Common myeloid progenitor, CD34-positive (primary cell): ENCODE measurements around the gene DACH1.
A peak's percentile ranks its signal among the peaks of the same experiment; 100 is the strongest.

ENCODE experiments used
- CTCF ChIA-PET: fragments of 350-600 bp; sonication (Branson Sonifier 250); formaldehyde crosslinking; loops from one replicate; lab custom pipeline; 2021; ENCODE audit warnings: antibody characterized with exemption; lab: Charles Lee
- POLR2A ChIA-PET: fragments of 350-600 bp; sonication (Branson Sonifier 250); formaldehyde crosslinking; loops from one replicate; lab custom pipeline; 2021; ENCODE audit warnings: antibody characterized with exemption; lab: Charles Lee
- DNase-seq, 3 donors: peaks; one replicate each; pipeline versions ENCODE4 v3.0.0 to v3.0.0-alpha.2; 2013
- H3K27ac ChIP-seq, 2 experiments: 1 replicate in 1 of 2; 2 replicates in 1 of 2; pipeline ENCODE4 v1.7.0; 2013; ENCODE audit warnings: inconsistent platforms in 2 of 2, low read length in 2 of 2, mild to moderate bottlenecking in 2 of 2, low read depth in 1 of 2, moderate library complexity in 1 of 2; ENCODE audit not compliant: severe bottlenecking in 2 of 2, insufficient read depth in 1 of 2, poor library complexity in 1 of 2
- H3K27me3 ChIP-seq, 5 experiments: replicated peaks in 2 of 5; 1 replicate in 3 of 5; 2 replicates in 2 of 5; pipeline versions ENCODE4 v1.6.1 to v1.7.0; 2013; ENCODE audit warnings: low read length in 4 of 5, mild to moderate bottlenecking in 2 of 5, moderate library complexity in 2 of 5, inconsistent platforms in 1 of 5; ENCODE audit not compliant: insufficient read depth in 5 of 5, control insufficient read depth in 4 of 5
- H3K36me3 ChIP-seq, 4 experiments: 1 replicate in 2 of 4; 2 replicates in 2 of 4; pipeline versions ENCODE4 v1.6.1 to v1.7.0; 2013; ENCODE audit warnings: low read length in 3 of 4, control low read depth in 1 of 4, mild to moderate bottlenecking in 1 of 4; ENCODE audit not compliant: control insufficient read depth in 4 of 4, insufficient read depth in 4 of 4
- H3K4me1 ChIP-seq, 4 experiments: 1 replicate in 3 of 4; 2 replicates in 1 of 4; pipeline versions ENCODE4 v1.6.1 to v1.7.1; 2013; ENCODE audit warnings: low read length in 3 of 4, mild to moderate bottlenecking in 3 of 4, control low read depth in 1 of 4, inconsistent platforms in 1 of 4, moderate library complexity in 1 of 4; ENCODE audit not compliant: control insufficient read depth in 4 of 4, insufficient read depth in 4 of 4; ENCODE audit errors: control extremely low read depth in 1 of 4
- H3K4me3 ChIP-seq, 7 experiments: 1 replicate in 4 of 7; 2 replicates in 3 of 7; pipeline versions ENCODE4 v1.5.1 to v1.7.0; 2013; ENCODE audit warnings: mild to moderate bottlenecking in 7 of 7, low read length in 6 of 7, moderate library complexity in 6 of 7, inconsistent platforms in 2 of 7, low read depth in 2 of 7, control low read depth in 1 of 7; ENCODE audit not compliant: insufficient read depth in 4 of 7, control insufficient read depth in 1 of 7; ENCODE audit errors: extremely low read depth in 1 of 7
- H3K9me3 ChIP-seq, 5 experiments: 1 replicate in 4 of 5; 2 replicates in 1 of 5; pipeline versions ENCODE4 v1.6.1 to v1.7.1; 2013; ENCODE audit warnings: low read length in 4 of 5, mild to moderate bottlenecking in 2 of 5, inconsistent platforms in 1 of 5, low read depth in 1 of 5, moderate library complexity in 1 of 5; ENCODE audit not compliant: control insufficient read depth in 4 of 5, insufficient read depth in 2 of 5; ENCODE audit errors: control extremely low read depth in 1 of 5
- WGBS: methylation state at CpG from one replicate; pipeline ENCODE4 v1.1.5; 2013; ENCODE audit not compliant: insufficient coverage; 5-methylcytosine and 5-hydroxymethylcytosine counted together

The DACH1 gene

DNA sequence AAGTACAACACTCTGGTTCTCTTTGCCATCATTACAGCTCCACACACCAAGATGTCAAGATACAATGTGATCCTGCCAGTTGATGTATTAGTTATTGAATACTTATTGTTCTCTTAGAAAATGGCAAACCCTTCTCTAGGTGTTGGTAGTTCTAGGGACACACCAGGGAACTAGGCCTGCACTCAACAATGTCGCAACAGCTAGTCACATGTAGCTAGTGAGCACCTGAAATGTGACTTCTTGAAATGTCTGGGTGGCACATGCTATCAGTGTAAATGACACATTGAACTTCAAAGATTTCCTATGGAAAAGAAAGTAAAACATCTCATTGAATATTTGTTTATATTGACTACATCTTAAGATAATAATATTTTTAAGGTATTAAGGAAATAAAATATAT lies 49.7 kb downstream of the DACH1 start:
- peaks cover 0 to 2% (median 0%) of the 10 kb centered on the region in 5 experiments for H3K9me3 ChIP-seq
- no peak overlapping the region for H3K27ac ChIP-seq
- H3K4me3 ChIP-seq: no peak overlapping the region
- WGBS: 100% methylated on average over 1 of the region's 1 CpG
- ChIA-PET POLR2A (no interaction called here), CTCF (interaction anchor here (1.4 kb wide), 1 partner anchor 10 kb away, joined by 4 read pairs; no protein-coding TSS in a partner anchor)
- no peak for DNase-seq
- peaks cover 3 to 15% (median 3%) of the 10 kb centered on the region in 4 experiments for H3K4me1 ChIP-seq
- no peaks in the 10 kb centered on the region for H3K27me3 ChIP-seq
- H3K36me3 ChIP-seq: peaks cover 0 to 3% (median 1%) of the 10 kb centered on the region in 4 experiments

DNA sequence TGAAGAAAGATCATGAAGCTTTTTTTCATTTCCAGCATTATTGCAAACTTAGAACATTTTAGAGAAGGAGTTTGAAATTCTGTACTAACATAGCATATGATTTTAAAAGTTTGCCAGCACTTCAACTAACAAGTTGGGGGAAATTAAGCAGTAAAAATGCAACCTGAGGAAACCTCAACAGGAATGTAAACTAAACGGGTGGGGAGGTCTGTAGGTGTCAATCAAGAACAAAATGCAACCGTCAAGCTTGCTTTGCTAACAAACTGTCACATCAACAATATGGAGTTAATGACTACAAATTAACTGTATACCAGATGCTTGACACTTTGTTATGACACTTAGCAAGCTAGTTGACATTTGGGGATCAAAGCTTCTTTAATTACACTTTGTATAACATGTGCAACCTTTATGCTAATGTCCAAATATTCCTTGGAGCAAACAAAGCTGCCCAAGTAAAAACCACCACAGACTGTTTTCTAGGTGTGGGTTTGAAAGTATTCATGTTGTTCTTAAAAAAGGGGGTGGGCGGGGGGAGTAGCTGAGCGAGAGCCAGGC lies 52.1 kb downstream of the DACH1 start:
- Histone ChIP-seq H3K4me3 (peak overlapping the region in 1 of 7 experiments; percentile 10), H3K27me3 (no peaks in the 10 kb centered on the region), H3K36me3 (peaks cover 0 to 3% (median 0%) of the 10 kb centered on the region in 4 experiments), H3K4me1 (peaks cover 0 to 9% (median 3%) of the 10 kb centered on the region in 4 experiments), H3K27ac (no peak overlapping the region), H3K9me3 (no peaks in the 10 kb centered on the region)
- WGBS: no CpG with 5 or more reads among the region's 4 CpGs
- CTCF ChIA-PET: interaction anchor here (1.0 to 1.1 kb wide), 2 partner anchors 10 to 51 kb away, joined by 3 read pairs; no protein-coding TSS in a partner anchor
- POLR2A ChIA-PET: no interaction called here
- DNase-seq: peak in 1 of 3 donors; percentile 43

DNA sequence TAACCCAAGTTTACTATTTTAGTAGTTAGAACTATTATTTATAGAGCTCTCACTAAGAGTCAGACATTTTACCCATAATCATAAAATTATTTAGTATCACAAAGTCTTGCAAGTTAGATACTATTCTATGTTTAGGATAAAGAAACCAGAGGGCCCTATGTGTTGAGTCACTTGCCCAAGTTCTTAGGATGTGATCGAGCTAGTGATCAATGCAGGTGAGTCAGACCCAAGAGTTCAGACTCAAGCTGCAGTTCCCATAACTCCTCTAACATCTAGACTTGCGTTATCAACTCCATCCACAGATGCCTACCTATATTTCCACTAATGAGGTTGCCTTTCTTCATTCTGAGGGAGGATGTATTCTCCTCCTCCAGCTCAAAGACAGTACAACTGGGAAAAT lies 53.8 kb downstream of the DACH1 start:
- Histone ChIP-seq H3K27ac (no peak overlapping the region), H3K4me1 (peaks cover 0 to 11% (median 3%) of the 10 kb centered on the region in 4 experiments), H3K4me3 (no peak overlapping the region), H3K9me3 (no peaks in the 10 kb centered on the region), H3K36me3 (peaks cover 0 to 3% (median 0%) of the 10 kb centered on the region in 4 experiments), H3K27me3 (no peaks in the 10 kb centered on the region)
- DNase-seq: no peak
- ChIA-PET POLR2A (no interaction called here), CTCF (interaction anchor here (0.7 kb wide), 1 partner anchor 8 kb away, joined by 3 read pairs; no protein-coding TSS in a partner anchor)
- 92% methylated on average over 2 of the region's 2 CpGs for WGBS

DNA sequence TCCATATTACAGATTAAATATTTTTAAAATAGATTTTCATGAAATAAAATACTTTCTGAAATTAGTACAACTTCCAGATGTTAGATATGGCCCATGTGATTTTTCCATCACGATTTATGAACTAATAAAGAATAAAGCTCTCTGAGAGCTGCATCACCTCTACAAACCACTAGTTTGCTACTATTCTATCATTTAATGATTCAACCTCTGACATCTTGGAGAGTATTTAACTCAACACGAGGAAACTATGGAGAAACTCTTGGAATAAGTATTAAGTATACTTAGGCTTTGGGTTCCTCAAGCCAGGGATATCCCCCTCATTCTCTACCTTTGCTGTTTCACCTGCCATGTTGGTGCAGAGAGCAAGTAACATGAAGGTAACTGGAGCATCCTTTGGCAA lies 55.7 kb downstream of the DACH1 start:
- no peaks in the 10 kb centered on the region for H3K36me3 ChIP-seq
- H3K27ac ChIP-seq: no peak overlapping the region
- WGBS: 100% methylated on average over 1 of the region's 2 CpGs
- peaks cover 4 to 25% (median 8%) of the 10 kb centered on the region in 4 experiments for H3K4me1 ChIP-seq
- no peaks in the 10 kb centered on the region for H3K9me3 ChIP-seq
- no peak overlapping the region for H3K4me3 ChIP-seq
- no peaks in the 10 kb centered on the region for H3K27me3 ChIP-seq
- ChIA-PET POLR2A (no interaction called here), CTCF (no interaction called here)
- DNase-seq: no peak

DNA sequence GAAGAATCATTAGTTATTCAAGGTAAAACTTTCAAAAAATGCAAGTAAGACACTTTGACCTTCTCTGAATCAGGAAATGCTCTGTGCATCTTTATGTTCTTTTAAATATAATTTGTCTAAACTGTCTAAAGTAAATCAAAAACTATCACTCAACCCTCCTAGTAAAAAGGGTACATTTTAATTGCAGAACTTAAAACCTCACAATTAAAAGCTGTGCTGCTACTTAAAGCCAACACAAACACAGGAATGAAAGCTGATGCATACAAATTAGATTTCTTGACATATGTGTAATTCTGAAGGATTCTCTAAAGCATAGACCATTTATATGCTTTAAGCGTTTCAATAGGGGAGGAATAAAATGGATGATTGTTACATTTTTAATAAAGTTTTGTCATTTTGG lies 58.3 kb downstream of the DACH1 start:
- WGBS: no CpG with 5 or more reads among the region's 1 CpG
- H3K27ac ChIP-seq: no peak overlapping the region
- ChIA-PET POLR2A (no interaction called here), CTCF (no interaction called here)
- no peaks in the 10 kb centered on the region for H3K9me3 ChIP-seq
- no peaks in the 10 kb centered on the region for H3K27me3 ChIP-seq
- H3K4me1 ChIP-seq: peaks cover 3 to 19% (median 6%) of the 10 kb centered on the region in 4 experiments
- peaks cover 0 to 5% (median 1%) of the 10 kb centered on the region in 4 experiments for H3K36me3 ChIP-seq
- H3K4me3 ChIP-seq: no peak overlapping the region
- no peak for DNase-seq

DNA sequence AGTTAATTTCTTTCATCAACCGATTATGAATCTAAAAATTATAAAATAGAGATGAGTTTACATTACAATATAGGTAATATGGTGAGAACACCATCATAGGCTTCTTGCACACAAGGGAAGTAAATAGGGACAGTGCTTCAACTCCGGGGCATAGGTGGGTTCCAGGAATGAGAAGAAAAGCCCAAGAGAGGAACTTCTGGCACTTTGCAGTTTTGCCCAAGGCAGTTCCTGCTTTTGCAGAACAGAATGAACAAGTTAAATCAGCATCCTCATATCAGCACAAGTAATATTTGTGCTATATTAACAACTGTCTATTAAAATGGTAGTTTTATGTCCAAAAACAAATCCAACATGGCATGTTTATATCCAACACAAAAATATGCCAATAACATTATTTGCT lies 60.1 kb downstream of the DACH1 start:
- POLR2A ChIA-PET: no interaction called here
- peak in 2 of 3 donors; percentile 44 to 66 for DNase-seq
- WGBS: 0% methylated on average over 1 of the region's 2 CpGs
- CTCF ChIA-PET: interaction anchor here (0.9 to 1.8 kb wide), 2 partner anchors 10 to 14 kb away, joined by 3 to 4 read pairs; no protein-coding TSS in a partner anchor
- H3K36me3 ChIP-seq: peaks cover 0 to 5% (median 1%) of the 10 kb centered on the region in 4 experiments
- H3K9me3 ChIP-seq: no peaks in the 10 kb centered on the region
- H3K4me1 ChIP-seq: peaks cover 4 to 27% (median 6%) of the 10 kb centered on the region in 4 experiments
- H3K4me3 ChIP-seq: peak overlapping the region in 2 of 7 experiments; percentile 16 to 37
- H3K27me3 ChIP-seq: no peaks in the 10 kb centered on the region
- H3K27ac ChIP-seq: no peak overlapping the region

DNA sequence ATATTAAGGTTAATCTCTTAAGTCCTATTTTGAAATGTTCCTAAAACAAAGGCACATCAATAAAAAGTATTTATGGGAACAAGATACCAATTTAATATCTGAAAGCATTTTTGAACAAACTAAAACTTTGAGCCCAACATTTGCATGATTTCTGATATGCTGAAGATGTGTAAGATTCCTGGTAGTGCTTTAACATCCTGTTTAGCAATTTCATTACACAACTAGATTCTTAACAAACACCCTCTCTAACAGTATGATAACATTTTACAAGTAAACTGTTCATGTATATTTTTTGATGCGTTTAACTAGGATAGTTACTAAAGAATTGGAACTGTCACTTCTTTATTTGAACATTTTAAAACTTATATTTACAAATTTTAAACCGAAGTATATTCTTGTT lies 63.9 kb downstream of the DACH1 start:
- WGBS: no CpG with 5 or more reads among the region's 2 CpGs
- Histone ChIP-seq H3K27ac (no peak overlapping the region), H3K9me3 (no peaks in the 10 kb centered on the region), H3K4me1 (peaks cover 4 to 28% (median 12%) of the 10 kb centered on the region in 4 experiments), H3K36me3 (peaks cover 0 to 5% (median 1%) of the 10 kb centered on the region in 4 experiments), H3K4me3 (no peak overlapping the region), H3K27me3 (no peaks in the 10 kb centered on the region)
- no peak for DNase-seq
- CTCF ChIA-PET: no interaction called here
- POLR2A ChIA-PET: interaction anchor here (0.6 kb wide), 1 partner anchor 28 kb away, joined by 8 read pairs; no protein-coding TSS in a partner anchor
